Esophagus squamous epithelium (tissue), 5 donors: ENCODE measurements around the gene GLIS1. TPM values are rescaled to one million over a fixed set of nuclear protein-coding genes. Genes with fewer than 3 reads are reported as not detected.
A peak's percentile ranks its signal among the peaks of the same experiment; 100 is the strongest.

Experiments
- DNase-seq: peaks from one replicate; lab custom pipeline; 2025; lab: John Stamatoyannopoulos, UW
- H3K27ac ChIP-seq, 4 donors: fragments of 200-600 bp; sonication (generic); one replicate each; pipeline ENCODE4 v1.5.1; 2016 to 2019; ENCODE audit warnings: mild to moderate bottlenecking in 1 of 4
- H3K27me3 ChIP-seq, 4 donors: fragments of 200-600 bp; sonication (generic); 1 replicate in 3 of 4; 2 replicates in 1 of 4; pipeline versions ENCODE4 v1.5.1 to v1.6.0; 2017 to 2021; ENCODE audit warnings: antibody characterized with exemption in 1 of 4
- H3K36me3 ChIP-seq, 3 donors: fragments of 200-600 bp; sonication (generic); one replicate each; pipeline ENCODE4 v1.5.1; 2016 to 2019
- H3K4me1 ChIP-seq, 3 donors: fragments of 200-600 bp; sonication (generic); one replicate each; pipeline ENCODE4 v1.5.1; 2017 to 2019
- H3K4me3 ChIP-seq, 4 donors: fragments of 200-600 bp; sonication (generic); 1 replicate in 3 of 4; 2 replicates in 1 of 4; pipeline ENCODE4 v1.5.1; 2016 to 2019; ENCODE audit warnings: mild to moderate bottlenecking in 2 of 4, moderate library complexity in 1 of 4
- H3K9me3 ChIP-seq, 3 donors: fragments of 200-600 bp; sonication (generic); one replicate each; pipeline ENCODE4 v1.5.1; 2016 to 2019
- POLR2A ChIP-seq, 4 donors: fragments of 450-650 bp; IDR thresholded peaks; one replicate each; pipeline ENCODE4 v1.6.1; 2017; ENCODE audit warnings: antibody characterized with exemption in 4 of 4, mild to moderate bottlenecking in 4 of 4, moderate library complexity in 3 of 4
- WGBS, 2 donors: methylation state at CpG; one replicate each; pipeline ENCODE4 v1.1.5; 2018; 5-methylcytosine and 5-hydroxymethylcytosine counted together
- intact Hi-C: fragments of 100-400 bp; cut with DNase I; formaldehyde crosslinking; loops from one replicate; pipeline ENCODE4 v1.15.0; 2022
- total RNA-seq, 4 donors: library from RNA; depleted of rRNA; stranded (reverse); fragments of >200 nt; gene quantifications; one replicate each; pipeline ENCODE4 v1.1.0, GENCODE V29; 2016
- TF ChIP-seq, protein P1 (sequence below), 6 experiments: fragments of 450-650 bp in 4 of 6; fragments of 200-600 bp in 2 of 6; sonication (generic) in 2 of 6; IDR thresholded peaks; one replicate each; pipeline ENCODE4 v1.5.1; 2016 to 2019; ENCODE audit warnings: antibody characterized with exemption in 6 of 6, mild to moderate bottlenecking in 4 of 6, moderate library complexity in 4 of 6
- donor health status: DM: yes; HTN: yes; CAD: no.

GLIS1 gene
- total RNA-seq, 4 donors from 2014 or later = 0.57 TPM; not detected in 3

DNA sequence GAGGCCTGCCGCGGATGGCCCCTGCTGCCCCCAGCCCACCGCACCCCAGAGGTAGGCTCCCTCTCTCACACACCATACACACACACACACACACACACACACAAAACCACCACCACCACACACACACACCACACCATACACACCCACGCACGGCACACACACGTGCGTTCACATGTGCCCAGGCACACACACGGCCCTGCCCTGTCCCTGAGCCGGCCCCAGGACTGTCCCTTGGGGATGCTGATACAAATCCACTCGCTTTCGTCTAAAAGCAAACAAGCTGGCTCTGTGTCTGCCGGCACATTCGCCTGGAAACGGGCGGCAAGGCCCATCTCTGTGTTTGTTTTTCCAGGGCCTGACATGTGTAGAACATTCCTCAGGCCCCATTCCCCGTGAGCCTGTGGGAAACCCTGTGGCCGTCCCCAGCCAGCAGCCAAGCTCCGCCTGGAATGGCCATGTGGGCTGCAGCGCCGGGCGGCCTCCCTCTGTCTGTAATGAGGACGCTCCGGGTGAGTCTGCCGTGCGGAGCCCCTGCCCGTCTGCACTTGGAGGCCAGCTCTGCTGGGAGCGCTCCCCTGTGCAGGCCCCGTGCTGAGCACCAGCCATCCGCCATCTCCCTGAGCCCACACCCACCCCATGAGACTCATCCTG, 212.4 kb downstream of the GLIS1 start:
- TF ChIP-seq POLR2A (IDR thresholded peaks at IDR 0.05) = no peak
- TF ChIP-seq, protein P1, sequence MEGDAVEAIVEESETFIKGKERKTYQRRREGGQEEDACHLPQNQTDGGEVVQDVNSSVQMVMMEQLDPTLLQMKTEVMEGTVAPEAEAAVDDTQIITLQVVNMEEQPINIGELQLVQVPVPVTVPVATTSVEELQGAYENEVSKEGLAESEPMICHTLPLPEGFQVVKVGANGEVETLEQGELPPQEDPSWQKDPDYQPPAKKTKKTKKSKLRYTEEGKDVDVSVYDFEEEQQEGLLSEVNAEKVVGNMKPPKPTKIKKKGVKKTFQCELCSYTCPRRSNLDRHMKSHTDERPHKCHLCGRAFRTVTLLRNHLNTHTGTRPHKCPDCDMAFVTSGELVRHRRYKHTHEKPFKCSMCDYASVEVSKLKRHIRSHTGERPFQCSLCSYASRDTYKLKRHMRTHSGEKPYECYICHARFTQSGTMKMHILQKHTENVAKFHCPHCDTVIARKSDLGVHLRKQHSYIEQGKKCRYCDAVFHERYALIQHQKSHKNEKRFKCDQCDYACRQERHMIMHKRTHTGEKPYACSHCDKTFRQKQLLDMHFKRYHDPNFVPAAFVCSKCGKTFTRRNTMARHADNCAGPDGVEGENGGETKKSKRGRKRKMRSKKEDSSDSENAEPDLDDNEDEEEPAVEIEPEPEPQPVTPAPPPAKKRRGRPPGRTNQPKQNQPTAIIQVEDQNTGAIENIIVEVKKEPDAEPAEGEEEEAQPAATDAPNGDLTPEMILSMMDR (IDR thresholded peaks at IDR 0.05) = no peak
- intact Hi-C loops = no loop called here
- Histone ChIP-seq H3K27ac (peak overlapping the region in 2 of 4 donors; percentile 50 to 52), H3K4me1 (peaks cover 0 to 48% (median 11%) of the 10 kb centered on the region in 3 donors), H3K36me3 (no peaks in the 10 kb centered on the region), H3K27me3 (peaks cover 0 to 15% (median 0%) of the 10 kb centered on the region in 4 donors), H3K9me3 (no peaks in the 10 kb centered on the region), H3K4me3 (no peak overlapping the region)
- DNase-seq = no peak
- 55 to 71% methylated on average over 10 to 15 of the region's 29 CpGs for WGBS, 2 donors

DNA sequence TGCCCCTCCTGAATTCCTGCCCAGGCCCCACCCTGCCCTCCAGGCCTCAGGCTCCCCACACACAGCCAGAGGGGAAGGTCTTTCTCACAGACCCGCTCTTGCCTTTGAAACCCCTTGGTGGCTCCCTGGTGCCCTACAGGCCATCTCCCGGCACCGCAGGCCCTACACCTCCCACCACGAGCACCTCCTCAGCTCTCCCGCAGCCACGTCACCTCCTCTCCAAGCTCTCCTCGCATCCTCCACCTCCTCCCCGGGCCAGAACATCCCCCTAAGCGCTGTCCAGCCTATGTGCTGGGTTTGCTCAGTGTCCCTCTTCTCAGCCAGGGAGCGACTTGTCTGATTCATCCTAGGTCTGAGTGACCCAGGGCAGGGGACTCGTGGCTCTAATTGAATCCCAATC, 213.4 kb downstream of the GLIS1 start:
- Histone ChIP-seq H3K9me3 (no peaks in the 10 kb centered on the region), H3K27ac (no peak overlapping the region), H3K27me3 (peaks cover 0 to 8% (median 0%) of the 10 kb centered on the region in 4 donors), H3K4me3 (no peak overlapping the region), H3K36me3 (no peaks in the 10 kb centered on the region), H3K4me1 (peaks cover 0 to 52% (median 11%) of the 10 kb centered on the region in 3 donors)
- intact Hi-C loops = no loop called here
- DNase-seq = no peak
- WGBS, 2 donors = 85 to 91% methylated on average over 6 to 11 of the region's 11 CpGs
- TF ChIP-seq, protein P1 (IDR thresholded peaks at IDR 0.05) = no peak
- TF ChIP-seq POLR2A (IDR thresholded peaks at IDR 0.05) = no peak

GRCh38 chr1:53524428-53525375, 214.3 kb downstream of the GLIS1 start:
- H3K27me3 ChIP-seq = peaks cover 0 to 8% (median 0%) of the 10 kb centered on the region in 4 donors
- no peak for DNase-seq
- H3K9me3 ChIP-seq = no peaks in the 10 kb centered on the region
- H3K27ac ChIP-seq = no peak overlapping the region
- peaks cover 0 to 48% (median 11%) of the 10 kb centered on the region in 3 donors for H3K4me1 ChIP-seq
- no peak overlapping the region for H3K4me3 ChIP-seq
- TF ChIP-seq, protein P1 (IDR thresholded peaks at IDR 0.05) = no peak
- no peak for TF ChIP-seq POLR2A (IDR thresholded peaks at IDR 0.05)
- no peaks in the 10 kb centered on the region for H3K36me3 ChIP-seq
- intact Hi-C loops = no loop called here
- WGBS, 2 donors = 69 to 82% methylated on average over 22 to 30 of the region's 35 CpGs

DNA sequence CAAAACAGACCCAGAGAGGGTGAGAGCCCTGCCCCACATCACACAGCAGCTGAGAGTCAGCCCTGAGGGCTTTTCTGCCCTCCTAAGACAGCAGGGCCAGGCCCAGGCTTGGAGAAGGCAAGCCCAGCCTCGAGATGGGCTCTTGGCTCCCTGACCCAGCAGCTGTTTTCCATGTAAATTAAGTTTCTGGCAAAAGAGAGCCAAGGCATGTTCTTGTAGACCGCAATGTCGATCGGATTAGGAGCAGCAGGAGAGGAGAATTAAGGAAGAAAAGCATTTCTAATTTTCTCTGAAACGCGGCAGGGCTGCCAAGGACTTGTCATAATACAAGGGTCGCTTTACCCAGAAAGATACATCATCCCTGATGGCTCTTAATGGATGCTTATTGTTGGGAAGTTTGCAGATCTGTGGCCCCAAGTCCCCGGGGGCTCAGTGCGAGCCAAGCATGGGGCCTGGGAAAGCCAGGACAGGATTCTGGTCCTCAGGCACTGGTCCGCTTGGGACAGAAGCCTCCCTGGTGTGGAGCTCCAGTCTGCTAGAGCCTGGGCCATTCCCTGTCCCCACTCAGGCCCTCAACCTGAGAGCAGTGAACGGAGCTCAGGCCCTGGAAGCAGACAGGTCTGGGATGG, 216.9 kb downstream of the GLIS1 start:
- Histone ChIP-seq H3K27ac (peak overlapping the region in 2 of 4 donors; percentile 9 to 25), H3K9me3 (no peaks in the 10 kb centered on the region), H3K4me1 (peaks cover 0 to 48% (median 11%) of the 10 kb centered on the region in 3 donors), H3K4me3 (no peak overlapping the region), H3K27me3 (no peaks in the 10 kb centered on the region), H3K36me3 (no peaks in the 10 kb centered on the region)
- TF ChIP-seq, protein P1 (IDR thresholded peaks at IDR 0.05) = no peak
- TF ChIP-seq POLR2A (IDR thresholded peaks at IDR 0.05) = no peak
- 35 to 45% methylated on average over 6 to 7 of the region's 11 CpGs for WGBS, 2 donors
- DNase-seq = no peak
- intact Hi-C loops = no loop called here
